IMR-90 (cell line): ENCODE results near the gene ARL6. TPM values are rescaled to one million over a fixed set of nuclear protein-coding genes. Genes with fewer than 3 reads are reported as not detected.

Experiments used
- ATAC-seq: fragments of 200-7000 bp; cut with Tn5 transposase; 2 replicates; pipeline ENCODE4 v1.9.1; 2020; ENCODE audit warnings: low read depth, mild to moderate bottlenecking, moderate library complexity
- BruUV-seq: library from RNA; stranded (reverse); fragments of 400-500 nt; replicated peaks from 2 replicates; lab custom pipeline; 2021; lab: Mats Ljungman, UMichigan
- CTCF ChIA-PET: fragments of 300-600 bp; formaldehyde crosslinking; extraction: SDS; loops from one replicate; lab custom pipeline; 2021; ENCODE audit warnings: antibody characterized with exemption; lab: Yijun Ruan, JAX
- POLR2A ChIA-PET: fragments of 300-600 bp; sonication (Branson Sonifier 250); formaldehyde crosslinking; loops from one replicate; lab custom pipeline; 2022; ENCODE audit warnings: antibody characterized with exemption; ENCODE audit not compliant: unreplicated experiment; lab: Charles Lee
- DNase-seq: peaks from one replicate; pipeline ENCODE4 v3.0.0; 2013
- H2AFZ ChIP-seq: replicated peaks from 2 replicates; pipeline ENCODE3; 2013; ENCODE audit warnings: low read length, mild to moderate bottlenecking; ENCODE audit not compliant: poor library complexity
- H2AK5ac ChIP-seq: 2 replicates; pipeline ENCODE4 v1.6.1; 2013; ENCODE audit warnings: low read depth, low read length, inconsistent platforms
- H2AK9ac ChIP-seq: replicated peaks from 2 replicates; pipeline ENCODE3; 2013; ENCODE audit warnings: mild to moderate bottlenecking, low read depth, low read length, moderate library complexity; ENCODE audit not compliant: poor library complexity
- H2BK120ac ChIP-seq: 2 replicates; pipeline ENCODE4 v1.6.1; 2013; ENCODE audit warnings: low read depth, low read length, inconsistent platforms
- H2BK15ac ChIP-seq: 3 replicates; pipeline ENCODE4 v1.6.1; 2013; ENCODE audit warnings: low read depth, low read length, inconsistent platforms
- H2BK20ac ChIP-seq: 2 replicates; pipeline ENCODE4 v1.6.1; 2013; ENCODE audit warnings: low read depth, mild to moderate bottlenecking, inconsistent platforms, low read length, moderate library complexity
- H2BK5ac ChIP-seq: 2 replicates; pipeline ENCODE4 v1.6.1; 2013; ENCODE audit warnings: mild to moderate bottlenecking, low read depth, low read length, inconsistent platforms; ENCODE audit not compliant: poor library complexity, severe bottlenecking
- H3K14ac ChIP-seq: replicated peaks from 2 replicates; pipeline ENCODE4 v1.6.1; 2013; ENCODE audit warnings: low read depth, low read length, inconsistent platforms
- H3K18ac ChIP-seq: 2 replicates; pipeline ENCODE4 v1.6.1; 2013; ENCODE audit warnings: low read depth, low read length, control low read depth
- H3K23ac ChIP-seq: 2 replicates; pipeline ENCODE4 v1.6.1; 2013; ENCODE audit warnings: low read depth, low read length, inconsistent platforms
- H3K27ac ChIP-seq: 2 replicates; pipeline ENCODE4 v1.5.1; 2013; ENCODE audit warnings: mild to moderate bottlenecking, control low read depth, low read length; ENCODE audit not compliant: insufficient read depth
- H3K27me3 ChIP-seq: 2 replicates; pipeline ENCODE4 v1.6.1; 2013; ENCODE audit warnings: low read length; ENCODE audit not compliant: control insufficient read depth, insufficient read depth
- H3K36me3 ChIP-seq: 2 replicates; pipeline ENCODE4 v1.6.1; 2013; ENCODE audit warnings: low read length, mixed read lengths; ENCODE audit not compliant: control insufficient read depth, insufficient read depth
- H3K4ac ChIP-seq: 2 replicates; pipeline ENCODE4 v1.6.1; 2013; ENCODE audit warnings: low read depth, low read length, inconsistent platforms
- H3K4me1 ChIP-seq: 2 replicates; pipeline ENCODE4 v1.6.1; 2013; ENCODE audit warnings: low read length, mixed read lengths; ENCODE audit not compliant: control insufficient read depth, insufficient read depth
- H3K4me2 ChIP-seq: 2 replicates; pipeline ENCODE4 v1.6.1; 2013; ENCODE audit warnings: low read depth, mild to moderate bottlenecking, control low read depth, low read length, moderate library complexity
- H3K4me3 ChIP-seq: 2 replicates; pipeline ENCODE4 v1.5.1; 2013; ENCODE audit warnings: low read depth, mild to moderate bottlenecking, control low read depth, low read length, moderate library complexity; ENCODE audit not compliant: insufficient read depth
- H3K56ac ChIP-seq: 2 replicates; pipeline ENCODE4 v1.6.1; 2013; ENCODE audit warnings: low read length, inconsistent platforms; ENCODE audit not compliant: insufficient read depth; ENCODE audit errors: extremely low read depth
- H3K79me1 ChIP-seq, 2 experiments: 2 replicates each; pipeline ENCODE4 v1.6.1; 2013; ENCODE audit warnings: low read length in 2 of 2, inconsistent platforms in 1 of 2, low read depth in 1 of 2
- H3K9ac ChIP-seq: 2 replicates; pipeline ENCODE4 v1.6.1; 2013; ENCODE audit warnings: low read depth, low read length, control low read depth
- H3K9me1 ChIP-seq: 2 replicates; pipeline ENCODE4 v1.6.1; 2013; ENCODE audit warnings: low read length, inconsistent platforms; ENCODE audit not compliant: insufficient read depth
- H3K9me3 ChIP-seq: 2 replicates; pipeline ENCODE4 v1.6.1; 2013; ENCODE audit warnings: low read length; ENCODE audit not compliant: control insufficient read depth, insufficient read depth
- H4K20me1 ChIP-seq: 2 replicates; pipeline ENCODE4 v1.6.1; 2013; ENCODE audit warnings: low read length, inconsistent platforms; ENCODE audit not compliant: insufficient read depth
- H4K5ac ChIP-seq: 2 replicates; pipeline ENCODE4 v1.6.1; 2013; ENCODE audit warnings: mild to moderate bottlenecking, low read depth, low read length, control low read depth
- H4K8ac ChIP-seq, 2 experiments: 2 replicates each; pipeline ENCODE4 v1.6.1; 2013; ENCODE audit warnings: low read depth in 2 of 2, low read length in 2 of 2, control low read depth in 1 of 2, inconsistent platforms in 1 of 2
- H4K91ac ChIP-seq: 2 replicates; pipeline ENCODE4 v1.6.1; 2013; ENCODE audit warnings: low read depth, low read length, inconsistent platforms; ENCODE audit not compliant: insufficient read depth
- BHLHE40 ChIP-seq: fragments of 150-350 bp; IDR thresholded peaks from 2 replicates; pipeline ENCODE4 v1.6.1; 2016; ENCODE audit warnings: mild to moderate bottlenecking, low read depth, low read length
- FOS ChIP-seq: fragments of 150-350 bp; IDR thresholded peaks from 2 replicates; pipeline ENCODE4 v1.6.1; 2016; ENCODE audit warnings: low read depth, low read length
- MAFK ChIP-seq: IDR thresholded peaks from 2 replicates; pipeline ENCODE4 v1.6.1; 2012; ENCODE audit warnings: low read depth, low read length, improper control_type of control experiment
- MXI1 ChIP-seq: IDR thresholded peaks from 2 replicates; pipeline ENCODE4 v1.6.1; 2012; ENCODE audit warnings: low read depth, mild to moderate bottlenecking, low read length, moderate library complexity, borderline replicate concordance
- POLR2A ChIP-seq: IDR thresholded peaks from 2 replicates; pipeline ENCODE4 v1.6.1; 2012; ENCODE audit warnings: mild to moderate bottlenecking, low read depth, low read length
- RAD21 ChIP-seq: IDR thresholded peaks from 2 replicates; pipeline ENCODE4 v1.6.1; 2012; ENCODE audit warnings: low read length, improper control_type of control experiment
- RCOR1 ChIP-seq: IDR thresholded peaks from 2 replicates; pipeline ENCODE4 v1.6.1; 2012; ENCODE audit warnings: mild to moderate bottlenecking, low read length, improper control_type of control experiment; ENCODE audit not compliant: insufficient replicate concordance
- SMC3 ChIP-seq: fragments of 150-350 bp; IDR thresholded peaks from 2 replicates; pipeline ENCODE4 v1.6.1; 2016; ENCODE audit warnings: low read depth, mild to moderate bottlenecking, antibody characterized with exemption, low read length, moderate library complexity
- WGBS, 2 experiments: methylation state at CpG; one replicate each; pipeline versions ENCODE4 v1.1.5 to v1.1.7; 2013; ENCODE audit warnings: missing lambda C conversion rate in 2 of 2; ENCODE audit not compliant: insufficient read length in 1 of 2; ENCODE audit errors: extremely low coverage in 2 of 2; 5-methylcytosine and 5-hydroxymethylcytosine counted together
- dilution Hi-C: fragments of 300-500 bp; cut with HindIII; formaldehyde crosslinking; loops from one replicate; pipeline ENCODE4 v1.14.3; 2018; ENCODE audit warnings: low sequenced_read_pairs; ENCODE audit not compliant: unreplicated experiment
- in situ Hi-C: fragments of 300-500 bp; cut with MboI; formaldehyde crosslinking; loops from 3 replicates; pipeline ENCODE4 v1.14.3; 2019; ENCODE audit warnings: low sequenced_read_pairs, inconsistent platforms, mixed read lengths
- intact Hi-C: fragments of 100-400 bp; cut with micrococcal nuclease; formaldehyde crosslinking; loops from 2 replicates; pipeline ENCODE4 v1.10.0; 2022
- polyA plus RNA-seq, 3 experiments: library from polyadenylated mRNA; depleted of rRNA; stranded (reverse); fragments of >200 nt; gene quantifications; 2 replicates each; pipeline ENCODE4 v1.2.3, GENCODE V29; 2012; ENCODE audit warnings: low replicate concordance in 1 of 3
- total RNA-seq: library from RNA; depleted of rRNA; stranded (reverse); fragments of >200 nt; gene quantifications from 2 replicates; pipeline ENCODE4 v1.2.3, GENCODE V29; 2012
- TF ChIP-seq, protein P1 (sequence below): fragments of 150-350 bp; IDR thresholded peaks from 2 replicates; pipeline ENCODE4 v1.6.1; 2017; ENCODE audit warnings: mild to moderate bottlenecking, antibody characterized with exemption, low read length, low read depth
- TF ChIP-seq, protein P2 (sequence below): fragments of 150-350 bp; IDR thresholded peaks from 2 replicates; pipeline ENCODE4 v1.6.1; 2016; ENCODE audit warnings: low read depth, mild to moderate bottlenecking, low read length, moderate library complexity, borderline replicate concordance

Gene ARL6
- total and polyA plus RNA-seq, 2 of the 4 experiments (the other 2 are of a cell fraction) = 3.1 to 3.4 TPM

GRCh38 chr3:97742036-97742435 is 22.5 kb upstream of the ARL6 start:
- Histone ChIP-seq H2BK5ac (no peak overlapping the region), H4K8ac (no peak overlapping the region), H3K9me1 (no peaks in the 10 kb centered on the region), H3K27me3 (no peaks in the 10 kb centered on the region), H4K91ac (no peak overlapping the region), H3K56ac (no peak overlapping the region), H4K20me1 (no peaks in the 10 kb centered on the region), H3K79me1 (no peaks in the 10 kb centered on the region), H3K4me3 (no peak overlapping the region), H3K14ac (no peak overlapping the region), H2BK20ac (no peak overlapping the region), H2AK9ac (no peak overlapping the region), H2AFZ (no peak overlapping the region), H3K9me3 (no peaks in the 10 kb centered on the region), H3K23ac (no peak overlapping the region), H3K36me3 (no peaks in the 10 kb centered on the region), H3K4me1 (no peaks in the 10 kb centered on the region), H2BK120ac (no peak overlapping the region), H2AK5ac (no peak overlapping the region), H3K4ac (no peak overlapping the region), H3K9ac (no peak overlapping the region), H3K4me2 (no peak overlapping the region), H3K18ac (no peak overlapping the region), H4K5ac (no peak overlapping the region), H3K27ac (no peak overlapping the region), H2BK15ac (no peak overlapping the region)
- no CpG with 5 or more reads among the region's 3 CpGs for WGBS, 2 experiments
- CTCF ChIA-PET = no interaction called here
- dilution Hi-C loops (no loop called here), in situ Hi-C loops (no loop called here), intact Hi-C loops (no loop called here)
- no peak for DNase-seq
- POLR2A ChIA-PET = no interaction called here
- ATAC-seq = no peak
- no TSS peak for BruUV-seq
- TF ChIP-seq POLR2A (no peak), MAFK (no peak), SMC3 (no peak), BHLHE40 (no peak), RCOR1 (no peak), MXI1 (no peak), FOS (no peak), RAD21 (no peak)
- TF ChIP-seq, protein P1, sequence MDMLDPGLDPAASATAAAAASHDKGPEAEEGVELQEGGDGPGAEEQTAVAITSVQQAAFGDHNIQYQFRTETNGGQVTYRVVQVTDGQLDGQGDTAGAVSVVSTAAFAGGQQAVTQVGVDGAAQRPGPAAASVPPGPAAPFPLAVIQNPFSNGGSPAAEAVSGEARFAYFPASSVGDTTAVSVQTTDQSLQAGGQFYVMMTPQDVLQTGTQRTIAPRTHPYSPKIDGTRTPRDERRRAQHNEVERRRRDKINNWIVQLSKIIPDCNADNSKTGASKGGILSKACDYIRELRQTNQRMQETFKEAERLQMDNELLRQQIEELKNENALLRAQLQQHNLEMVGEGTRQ = no peak
- TF ChIP-seq, protein P2, sequence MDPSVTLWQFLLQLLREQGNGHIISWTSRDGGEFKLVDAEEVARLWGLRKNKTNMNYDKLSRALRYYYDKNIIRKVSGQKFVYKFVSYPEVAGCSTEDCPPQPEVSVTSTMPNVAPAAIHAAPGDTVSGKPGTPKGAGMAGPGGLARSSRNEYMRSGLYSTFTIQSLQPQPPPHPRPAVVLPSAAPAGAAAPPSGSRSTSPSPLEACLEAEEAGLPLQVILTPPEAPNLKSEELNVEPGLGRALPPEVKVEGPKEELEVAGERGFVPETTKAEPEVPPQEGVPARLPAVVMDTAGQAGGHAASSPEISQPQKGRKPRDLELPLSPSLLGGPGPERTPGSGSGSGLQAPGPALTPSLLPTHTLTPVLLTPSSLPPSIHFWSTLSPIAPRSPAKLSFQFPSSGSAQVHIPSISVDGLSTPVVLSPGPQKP = no peak
